Smooth muscle cell of the brain vasculature (primary cell): Measurements from ENCODE around the gene LUC7L.
"Not testable (repeated sequence)": the region's sequence is repeated elsewhere in the genome, so short reads cannot be mapped to it uniquely, and the experiment has no call there.

Experiments
- DNase-seq: peaks from one replicate; pipeline ENCODE4 v3.0.0-alpha.2; 2012; ENCODE audit warnings: low read depth, low spot score

The LUC7L gene

GRCh38 chr16:263182-263774 lies 34.0 kb upstream of the LUC7L start:
- no peak for DNase-seq

GRCh38 chr16:262121-262745 lies 33.0 kb upstream of the LUC7L start:
- no peak for DNase-seq

GRCh38 chr16:261031-261691 lies 31.9 kb upstream of the LUC7L start:
- DNase-seq = no peak

GRCh38 chr16:260326-260725 lies 31.1 kb upstream of the LUC7L start:
- no peak for DNase-seq

- DNase-seq = no peak
Measured at GRCh38 chr16:259814-260253, 30.6 kb upstream of the LUC7L start.

GRCh38 chr16:259226-259625 lies 30.0 kb upstream of the LUC7L start:
- no peak for DNase-seq

- not testable (repeated sequence) for DNase-seq
Measured at GRCh38 chr16:258091-258490, 28.8 kb upstream of the LUC7L start.

- no peak for DNase-seq
Measured at GRCh38 chr16:255183-255582, 25.9 kb upstream of the LUC7L start.

- no peak for DNase-seq
Measured at GRCh38 chr16:254461-254860, 25.2 kb upstream of the LUC7L start.

- no peak for DNase-seq
Measured at GRCh38 chr16:253833-254232, 24.6 kb upstream of the LUC7L start.

- no peak for DNase-seq
Measured at GRCh38 chr16:252366-253337, 23.4 kb upstream of the LUC7L start.

GRCh38 chr16:249431-249830 lies 20.2 kb upstream of the LUC7L start:
- DNase-seq = no peak

GRCh38 chr16:247027-247426 lies 17.8 kb upstream of the LUC7L start:
- no peak for DNase-seq

- no peak for DNase-seq
Measured at GRCh38 chr16:245105-245504, 15.9 kb upstream of the LUC7L start.

- no peak for DNase-seq
Measured at GRCh38 chr16:243348-243747, 14.1 kb upstream of the LUC7L start.

GRCh38 chr16:242281-242680 lies 13.0 kb upstream of the LUC7L start:
- no peak for DNase-seq

- no peak for DNase-seq
Measured at GRCh38 chr16:240559-240958, 11.3 kb upstream of the LUC7L start.

- no peak for DNase-seq
Measured at GRCh38 chr16:239948-240277, 10.7 kb upstream of the LUC7L start.

GRCh38 chr16:234468-235305 lies 5.4 kb upstream of the LUC7L start, which contains the start of gene FAM234A:
Gene FAM234A, plus strand, starts transcription at chr16:234821. Its CDS starts 19,593 bp downstream, at chr16:254414.
- peak; percentile 56 for DNase-seq

- no peak for DNase-seq
Measured at GRCh38 chr16:230949-231348, 1.7 kb upstream of the LUC7L start.

- not testable (repeated sequence) for DNase-seq
Measured at GRCh38 chr16:230351-230750, 1.1 kb upstream of the LUC7L start.
